Esophagus squamous epithelium (tissue), 4 donors: Measurements from ENCODE around the gene PRND.
"Not testable (repeated sequence)": the region's sequence is repeated elsewhere in the genome, so short reads cannot be mapped to it uniquely, and the experiment has no call there.

Experiments used
- POLR2A ChIP-seq, 4 donors: fragments of 450-650 bp; IDR thresholded peaks; one replicate each; pipeline ENCODE4 v1.6.1; 2017; ENCODE audit warnings: antibody characterized with exemption in 4 of 4, mild to moderate bottlenecking in 4 of 4, moderate library complexity in 3 of 4
- TF ChIP-seq, protein P1 (sequence below), 6 experiments: fragments of 450-650 bp in 4 of 6; fragments of 200-600 bp in 2 of 6; sonication (generic) in 2 of 6; IDR thresholded peaks; one replicate each; pipeline ENCODE4 v1.5.1; 2016 to 2019; ENCODE audit warnings: antibody characterized with exemption in 6 of 6, mild to moderate bottlenecking in 4 of 6, moderate library complexity in 4 of 6

DNA sequence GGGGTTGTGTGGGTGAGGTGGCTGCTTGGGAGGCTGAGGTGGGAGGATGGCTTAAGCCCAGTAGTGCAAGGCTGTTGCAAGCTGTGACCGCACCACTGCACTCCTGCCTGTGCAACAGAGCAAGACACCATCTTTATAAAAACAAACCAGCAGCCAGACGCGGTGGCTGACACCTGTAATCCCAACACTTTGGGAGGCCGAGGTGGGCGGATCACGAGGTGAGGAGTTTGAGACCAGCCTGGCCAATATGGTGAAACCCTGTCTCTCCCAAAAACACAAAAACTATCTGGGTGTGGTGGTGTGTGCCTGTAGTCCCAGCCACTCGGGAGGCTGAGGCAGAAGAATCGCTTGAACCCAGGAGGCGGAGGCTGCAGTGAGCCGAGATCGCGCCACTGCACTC lies 14.8 kb upstream of the PRND start:
- TF ChIP-seq, protein P1, sequence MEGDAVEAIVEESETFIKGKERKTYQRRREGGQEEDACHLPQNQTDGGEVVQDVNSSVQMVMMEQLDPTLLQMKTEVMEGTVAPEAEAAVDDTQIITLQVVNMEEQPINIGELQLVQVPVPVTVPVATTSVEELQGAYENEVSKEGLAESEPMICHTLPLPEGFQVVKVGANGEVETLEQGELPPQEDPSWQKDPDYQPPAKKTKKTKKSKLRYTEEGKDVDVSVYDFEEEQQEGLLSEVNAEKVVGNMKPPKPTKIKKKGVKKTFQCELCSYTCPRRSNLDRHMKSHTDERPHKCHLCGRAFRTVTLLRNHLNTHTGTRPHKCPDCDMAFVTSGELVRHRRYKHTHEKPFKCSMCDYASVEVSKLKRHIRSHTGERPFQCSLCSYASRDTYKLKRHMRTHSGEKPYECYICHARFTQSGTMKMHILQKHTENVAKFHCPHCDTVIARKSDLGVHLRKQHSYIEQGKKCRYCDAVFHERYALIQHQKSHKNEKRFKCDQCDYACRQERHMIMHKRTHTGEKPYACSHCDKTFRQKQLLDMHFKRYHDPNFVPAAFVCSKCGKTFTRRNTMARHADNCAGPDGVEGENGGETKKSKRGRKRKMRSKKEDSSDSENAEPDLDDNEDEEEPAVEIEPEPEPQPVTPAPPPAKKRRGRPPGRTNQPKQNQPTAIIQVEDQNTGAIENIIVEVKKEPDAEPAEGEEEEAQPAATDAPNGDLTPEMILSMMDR (IDR thresholded peaks at IDR 0.05) = not testable (repeated sequence)
- TF ChIP-seq POLR2A (IDR thresholded peaks at IDR 0.05) = not testable (repeated sequence)
